Thyroid gland (tissue), 4 donors: Measurements from ENCODE around the gene FXYD5. TPM values are rescaled to one million over a fixed set of nuclear protein-coding genes. Genes with fewer than 3 reads are reported as not detected.

Experiments used
- DNase-seq, 2 donors: peaks; one replicate each; pipeline ENCODE4 v3.0.0-alpha.2; 2019
- H3K27ac ChIP-seq, 3 donors: fragments of 200-600 bp; sonication (generic); 1 replicate in 2 of 3; 2 replicates in 1 of 3; pipeline ENCODE4 v1.5.1; 2016 to 2019; ENCODE audit warnings: mild to moderate bottlenecking in 1 of 3, moderate library complexity in 1 of 3
- H3K27me3 ChIP-seq: fragments of 200-600 bp; sonication (generic); one replicate; pipeline ENCODE4 v1.5.1; 2019
- H3K36me3 ChIP-seq, 2 donors: fragments of 200-600 bp; sonication (generic); one replicate each; pipeline ENCODE4 v1.5.1; 2016 to 2019
- H3K4me1 ChIP-seq, 2 donors: fragments of 200-600 bp; sonication (generic); one replicate each; pipeline ENCODE4 v1.5.1; 2017 to 2019
- H3K4me3 ChIP-seq, 3 donors: fragments of 200-600 bp; sonication (generic); replicated peaks in 1 of 3; 1 replicate in 2 of 3; 2 replicates in 1 of 3; pipeline ENCODE4 v1.5.1; 2016; ENCODE audit warnings: mild to moderate bottlenecking in 1 of 3
- H3K9me3 ChIP-seq: fragments of 200-600 bp; sonication (generic); one replicate; pipeline ENCODE4 v1.5.1; 2017
- POLR2A ChIP-seq, 2 donors: fragments of 450-650 bp; IDR thresholded peaks; one replicate each; pipeline ENCODE4 v1.6.1; 2017; ENCODE audit warnings: antibody characterized with exemption in 2 of 2, mild to moderate bottlenecking in 2 of 2, moderate library complexity in 1 of 2
- WGBS, 2 donors: methylation state at CpG; one replicate each; pipeline ENCODE4 v1.1.5; 2017; 5-methylcytosine and 5-hydroxymethylcytosine counted together
- intact Hi-C: fragments of 100-400 bp; cut with DNase I; formaldehyde crosslinking; loops from one replicate; pipeline ENCODE4 v1.15.1; 2023
- total RNA-seq, 4 donors: library from RNA; depleted of rRNA; stranded (reverse); fragments of >200 nt; gene quantifications; one replicate each; pipeline ENCODE4 v1.2.3, GENCODE V29; 2016
- TF ChIP-seq, protein P1 (sequence below), 6 experiments: fragments of 200-600 bp in 3 of 6; fragments of 450-650 bp in 3 of 6; sonication (generic) in 3 of 6; IDR thresholded peaks; one replicate each; pipeline ENCODE4 v1.5.1; 2016 to 2019; ENCODE audit warnings: antibody characterized with exemption in 6 of 6, mild to moderate bottlenecking in 2 of 6, inconsistent platforms in 1 of 6, moderate library complexity in 1 of 6

The FXYD5 gene
- total RNA-seq, 4 donors from 2014 or later, result 9.3 to 52.4 (median 19.6) TPM

DNA sequence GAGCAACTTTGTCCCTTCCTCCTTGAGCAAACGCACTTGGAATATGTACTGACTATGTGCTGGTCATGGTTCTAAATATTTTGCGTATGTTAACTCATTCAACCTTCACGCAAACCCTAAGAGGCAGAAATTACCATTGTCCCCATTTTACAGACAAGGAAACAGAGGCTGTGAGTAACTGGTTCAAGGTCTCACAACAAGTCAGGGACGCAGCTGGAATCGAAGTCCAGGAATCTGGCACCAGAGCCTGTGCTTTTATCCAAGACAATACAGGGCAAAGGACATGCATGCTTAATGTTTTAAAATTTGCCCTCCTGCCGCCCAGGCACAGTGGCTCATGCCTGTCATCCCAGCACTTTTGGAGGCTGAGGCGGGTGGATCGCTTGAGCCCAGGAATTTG, 5.1 kb downstream of the FXYD5 start:
- H3K4me3 ChIP-seq, result no peak overlapping the region
- H3K27me3 ChIP-seq, result no peaks in the 10 kb centered on the region
- TF ChIP-seq POLR2A (IDR thresholded peaks at IDR 0.05), result no peak
- TF ChIP-seq, protein P1, sequence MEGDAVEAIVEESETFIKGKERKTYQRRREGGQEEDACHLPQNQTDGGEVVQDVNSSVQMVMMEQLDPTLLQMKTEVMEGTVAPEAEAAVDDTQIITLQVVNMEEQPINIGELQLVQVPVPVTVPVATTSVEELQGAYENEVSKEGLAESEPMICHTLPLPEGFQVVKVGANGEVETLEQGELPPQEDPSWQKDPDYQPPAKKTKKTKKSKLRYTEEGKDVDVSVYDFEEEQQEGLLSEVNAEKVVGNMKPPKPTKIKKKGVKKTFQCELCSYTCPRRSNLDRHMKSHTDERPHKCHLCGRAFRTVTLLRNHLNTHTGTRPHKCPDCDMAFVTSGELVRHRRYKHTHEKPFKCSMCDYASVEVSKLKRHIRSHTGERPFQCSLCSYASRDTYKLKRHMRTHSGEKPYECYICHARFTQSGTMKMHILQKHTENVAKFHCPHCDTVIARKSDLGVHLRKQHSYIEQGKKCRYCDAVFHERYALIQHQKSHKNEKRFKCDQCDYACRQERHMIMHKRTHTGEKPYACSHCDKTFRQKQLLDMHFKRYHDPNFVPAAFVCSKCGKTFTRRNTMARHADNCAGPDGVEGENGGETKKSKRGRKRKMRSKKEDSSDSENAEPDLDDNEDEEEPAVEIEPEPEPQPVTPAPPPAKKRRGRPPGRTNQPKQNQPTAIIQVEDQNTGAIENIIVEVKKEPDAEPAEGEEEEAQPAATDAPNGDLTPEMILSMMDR (IDR thresholded peaks at IDR 0.05), result no peak
- 81 to 89% methylated on average over 8 of the region's 8 CpGs for WGBS, 2 donors
- no peaks in the 10 kb centered on the region for H3K9me3 ChIP-seq
- peaks cover 0 to 4% of the 10 kb centered on the region in 2 donors for H3K4me1 ChIP-seq
- no peak for DNase-seq
- intact Hi-C loops, result no loop called here
- H3K36me3 ChIP-seq, result peaks cover 0 to 4% of the 10 kb centered on the region in 2 donors
- H3K27ac ChIP-seq, result no peak overlapping the region

GRCh38 chr19:35160629-35161433, 6.3 kb downstream of the FXYD5 start:
- DNase-seq, result no peak
- Histone ChIP-seq H3K4me1 (no peaks in the 10 kb centered on the region), H3K36me3 (peaks cover 0 to 4% of the 10 kb centered on the region in 2 donors), H3K4me3 (no peak overlapping the region), H3K27me3 (no peaks in the 10 kb centered on the region), H3K9me3 (no peaks in the 10 kb centered on the region), H3K27ac (no peak overlapping the region)
- TF ChIP-seq POLR2A (IDR thresholded peaks at IDR 0.05), result no peak
- TF ChIP-seq, protein P1 (IDR thresholded peaks at IDR 0.05), result no peak
- intact Hi-C loops, result no loop called here
- 87 to 90% methylated on average over 9 of the region's 9 CpGs for WGBS, 2 donors

- Histone ChIP-seq H3K9me3 (no peaks in the 10 kb centered on the region), H3K4me3 (no peak overlapping the region), H3K27ac (no peak overlapping the region), H3K27me3 (no peaks in the 10 kb centered on the region), H3K36me3 (peaks cover 3 to 4% of the 10 kb centered on the region in 2 donors), H3K4me1 (no peaks in the 10 kb centered on the region)
- DNase-seq, result no peak
- intact Hi-C loops, result no loop called here
- TF ChIP-seq, protein P1 (IDR thresholded peaks at IDR 0.05), result no peak
- no peak for TF ChIP-seq POLR2A (IDR thresholded peaks at IDR 0.05)
- WGBS, 2 donors, result 91 to 100% methylated on average over 2 of the region's 2 CpGs
These were observed 6.9 kb downstream of the FXYD5 start for GRCh38 chr19:35161434-35161743.

GRCh38 chr19:35162471-35163326, 8.2 kb downstream of the FXYD5 start:
- Histone ChIP-seq H3K27ac (no peak overlapping the region), H3K4me3 (no peak overlapping the region), H3K36me3 (peaks cover 4 to 6% of the 10 kb centered on the region in 2 donors), H3K27me3 (no peaks in the 10 kb centered on the region), H3K9me3 (no peaks in the 10 kb centered on the region), H3K4me1 (no peaks in the 10 kb centered on the region)
- WGBS, 2 donors, result 73 to 83% methylated on average over 6 of the region's 6 CpGs
- intact Hi-C loops, result no loop called here
- no peak for TF ChIP-seq POLR2A (IDR thresholded peaks at IDR 0.05)
- TF ChIP-seq, protein P1 (IDR thresholded peaks at IDR 0.05), result no peak
- no peak for DNase-seq

GRCh38 chr19:35164418-35164817, 9.9 kb downstream of the FXYD5 start:
- intact Hi-C loops, result no loop called here
- no peak for TF ChIP-seq POLR2A (IDR thresholded peaks at IDR 0.05)
- TF ChIP-seq, protein P1 (IDR thresholded peaks at IDR 0.05), result no peak
- Histone ChIP-seq H3K27me3 (no peaks in the 10 kb centered on the region), H3K36me3 (peaks cover 4 to 6% of the 10 kb centered on the region in 2 donors), H3K27ac (no peak overlapping the region), H3K4me1 (no peaks in the 10 kb centered on the region), H3K9me3 (no peaks in the 10 kb centered on the region), H3K4me3 (no peak overlapping the region)
- WGBS, 2 donors, result 52 to 91% methylated on average over 2 of the region's 2 CpGs
- DNase-seq, result no peak
